ENCODE measurements around the gene NCDN. TPM values are rescaled to one million over a fixed set of nuclear protein-coding genes. Genes with fewer than 3 reads are reported as not detected.

The NCDN gene
- total and polyA plus RNA-seq, 2 of the 8 experiments (the other 6 are each of a cell fraction or from before 2014, with no cell fraction given) = 26.2 to 35.4 TPM

GRCh38 chr1:35569936-35570335 is 12.3 kb downstream of the NCDN start:
- H4K91ac ChIP-seq (replicated peaks; ENCODE audit: insufficient read length, low read length) = no peak overlapping the region
- H3K79me1 ChIP-seq (ENCODE audit: low read depth, low read length) = no peaks in the 10 kb centered on the region
- peaks cover 34 to 57% (median 47%) of the 10 kb centered on the region in 4 experiments for H3K27me3 ChIP-seq (replicated peaks in 1 of 4; ENCODE audit: control insufficient read depth in 3 of 4, extremely low read depth in 1 of 4, insufficient read depth in 3 of 4, low read length in 3 of 4)
- H4K20me1 ChIP-seq (replicated peaks in 1 of 2; ENCODE audit: control insufficient read depth in 1 of 2, insufficient read depth in 2 of 2, low read length in 2 of 2) = peaks cover 2 to 18% of the 10 kb centered on the region in 2 experiments
- peaks cover 0 to 12% (median 6%) of the 10 kb centered on the region in 4 experiments; a peak in 5 of 7 replicates for H3K4me1 ChIP-seq (replicated peaks in 1 of 4; ENCODE audit: control insufficient read depth in 3 of 4, insufficient read depth in 4 of 4, low read length in 3 of 4)
- no peak overlapping the region for H2BK12ac ChIP-seq (ENCODE audit: low read depth, low read length)
- no peak overlapping the region for H3K14ac ChIP-seq (ENCODE audit: insufficient read length)
- H3K18ac ChIP-seq (ENCODE audit: extremely low read depth, low read length) = no peak overlapping the region
- ChIA-PET CTCF (ENCODE audit: partially characterized antibody) (interaction anchor here (1.0 to 7.3 kb wide), 4 partner anchors 30 to 157 kb away, joined by 3 to 81 read pairs (median 27); partner anchors contain the start of gene C1orf216), POLR2A (ENCODE audit: partially characterized antibody) (interaction anchor here (1.4 to 1.7 kb wide), 2 partner anchors 157 to 199 kb away, joined by 3 to 4 read pairs; partner anchors contain the start of gene CLSPN)
- H3K23ac ChIP-seq (ENCODE audit: insufficient read length) = no peak overlapping the region
- H3K36me3 ChIP-seq (ENCODE audit: control insufficient read depth in 2 of 4, insufficient read depth in 4 of 4, low read length in 3 of 4) = peaks cover 0 to 16% (median 1%) of the 10 kb centered on the region in 4 experiments; a peak in 4 of 8 replicates
- H2AK5ac ChIP-seq (ENCODE audit: low read depth, low read length) = no peak overlapping the region
- H3K4me2 ChIP-seq (ENCODE audit: insufficient read depth in 1 of 2, low read depth in 2 of 2, low read length in 2 of 2) = no peak overlapping the region
- no peak overlapping the region for H3K9ac ChIP-seq (replicated peaks in 1 of 4; ENCODE audit: extremely low read depth in 1 of 4, low read depth in 3 of 4, low read length in 3 of 4)
- no peak for TF ChIP-seq RFX5 (IDR thresholded peaks at IDR 0.05; ENCODE audit: borderline replicate concordance, low read depth, low read length)
- no peak for TF ChIP-seq ZNF274 (IDR thresholded peaks at IDR 0.05; ENCODE audit: borderline replicate concordance, extremely low read depth, low read length)
- no peak for TF ChIP-seq RBBP5 (IDR thresholded peaks at IDR 0.05; ENCODE audit: borderline replicate concordance, low read depth, low read length)
- no peak for TF ChIP-seq CHD2 (IDR thresholded peaks at IDR 0.05; ENCODE audit: low read length)
- no peak overlapping the region for H3K27ac ChIP-seq (ENCODE audit: low read depth, low read length)
- WGBS, 2 experiments (ENCODE audit: extremely low coverage in 1 of 2, insufficient coverage in 1 of 2, insufficient read length in 1 of 2, insufficient replicate concordance in 2 of 2, low coverage in 1 of 2, low lambda C conversion rate in 2 of 2, missing lambda C conversion rate in 1 of 2) = 59% methylated on average over 1 of the region's 1 CpG; no CpG with 5 or more reads in 1 of the 2 experiments
- no peak overlapping the region for H2BK20ac ChIP-seq (ENCODE audit: low read length)
- no peak overlapping the region for H3K4me3 ChIP-seq (ENCODE audit: extremely low read depth in 1 of 4, insufficient read depth in 2 of 4, low read depth in 3 of 4, low read length in 4 of 4)
- DNase-seq (ENCODE audit: low read depth in 1 of 2, low spot score in 2 of 2) (no peak), FAIRE-seq (no peak)
- no peak overlapping the region for H3K4ac ChIP-seq (replicated peaks; ENCODE audit: insufficient read length, low read depth, low read length)
- H2AFZ ChIP-seq (ENCODE audit: low read length) = no peak overlapping the region
- H3K79me2 ChIP-seq (ENCODE audit: control insufficient read depth in 1 of 2, insufficient read depth in 2 of 2, low read length in 2 of 2) = no peaks in the 10 kb centered on the region
- H3K56ac ChIP-seq (replicated peaks; ENCODE audit: insufficient read length, low read depth, low read length) = no peak overlapping the region
- H2BK15ac ChIP-seq (ENCODE audit: low read length) = no peak overlapping the region
- H3K23me2 ChIP-seq (ENCODE audit: low read depth, low read length) = peaks cover 7% of the 10 kb centered on the region; the same call in 1 of the 2 replicates
- H3K9me3 ChIP-seq (ENCODE audit: insufficient read depth in 2 of 2, low read depth in 1 of 2, low read length in 1 of 2) = no peaks in the 10 kb centered on the region
- H2BK5ac ChIP-seq (ENCODE audit: low read depth, low read length) = no peak overlapping the region
- no peak overlapping the region for H2BK120ac ChIP-seq (replicated peaks; ENCODE audit: low read depth, low read length)
- H4K8ac ChIP-seq (ENCODE audit: extremely low read depth, insufficient read depth, low read length) = no peak overlapping the region
- H4K5ac ChIP-seq (ENCODE audit: insufficient read length, low read depth, low read length) = no peak overlapping the region

Data from H1 (cell line).